GM19099 (cell line): ENCODE results near the gene TBKBP1.

Experiments used
- POLR2A ChIP-seq: IDR thresholded peaks from 3 replicates; pipeline ENCODE4 v1.6.1; 2011; ENCODE audit warnings: low read depth; ENCODE audit not compliant: insufficient read length; ENCODE audit errors: extremely low read depth

TBKBP1 gene

DNA sequence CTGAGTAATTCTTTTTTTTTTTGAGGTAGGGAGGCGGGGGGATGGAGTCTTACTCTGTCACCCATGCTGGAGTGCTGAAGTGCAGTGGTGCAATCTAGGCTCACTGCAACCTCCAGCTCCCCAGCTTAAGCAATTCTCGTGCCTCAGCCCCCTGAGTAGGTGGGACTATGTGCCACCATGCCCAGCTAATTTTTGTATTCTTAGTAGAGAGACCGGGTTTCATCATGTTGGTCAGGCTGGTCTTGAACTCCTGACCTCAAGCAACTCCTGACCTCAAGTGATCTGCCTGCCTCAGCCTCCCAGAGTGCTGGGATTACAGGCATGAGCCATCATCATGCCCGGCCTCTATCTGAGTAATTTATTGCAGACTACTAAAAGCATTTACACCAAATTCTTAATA is 24.9 kb upstream of the TBKBP1 start:
- no peak for TF ChIP-seq POLR2A

DNA sequence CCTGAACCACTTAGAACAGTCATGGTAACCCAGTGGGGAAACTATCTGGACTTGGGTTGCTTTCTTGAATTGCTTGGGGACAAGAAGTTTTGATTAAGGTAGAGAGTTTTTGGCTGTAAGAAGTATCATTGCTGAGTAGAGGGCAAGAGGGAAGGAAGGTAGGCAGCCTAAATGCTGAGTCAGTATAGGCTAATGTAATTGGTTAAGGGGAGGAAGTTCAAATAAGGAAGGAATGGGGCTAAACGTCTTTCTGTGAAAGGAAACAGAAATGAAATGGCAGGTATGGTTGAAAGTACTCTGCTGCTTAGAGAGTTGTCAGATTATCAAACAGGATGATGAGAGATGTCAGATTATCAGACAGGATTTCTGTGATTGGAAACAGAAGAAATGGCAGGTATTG is 23.9 kb upstream of the TBKBP1 start:
- no peak for TF ChIP-seq POLR2A

DNA sequence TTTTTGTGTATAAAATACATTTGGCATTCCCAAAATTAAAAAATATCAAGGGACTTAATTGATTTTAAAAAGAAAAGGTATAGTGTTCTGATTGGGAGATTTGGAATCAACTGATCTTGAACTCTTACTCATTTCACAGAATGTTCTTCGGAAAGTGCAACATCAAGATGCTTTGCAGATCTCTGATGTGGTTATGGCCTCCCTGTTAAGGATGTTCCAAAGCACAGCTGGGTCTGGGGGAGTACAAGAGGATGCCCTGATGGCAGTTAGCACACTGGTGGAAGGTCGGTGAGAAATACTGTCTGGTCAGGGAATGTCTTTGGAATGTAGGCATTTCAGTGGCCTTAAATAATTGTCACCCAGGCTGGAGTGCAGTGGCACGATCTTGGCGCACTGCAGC is 19.5 kb upstream of the TBKBP1 start:
- no peak for TF ChIP-seq POLR2A

DNA sequence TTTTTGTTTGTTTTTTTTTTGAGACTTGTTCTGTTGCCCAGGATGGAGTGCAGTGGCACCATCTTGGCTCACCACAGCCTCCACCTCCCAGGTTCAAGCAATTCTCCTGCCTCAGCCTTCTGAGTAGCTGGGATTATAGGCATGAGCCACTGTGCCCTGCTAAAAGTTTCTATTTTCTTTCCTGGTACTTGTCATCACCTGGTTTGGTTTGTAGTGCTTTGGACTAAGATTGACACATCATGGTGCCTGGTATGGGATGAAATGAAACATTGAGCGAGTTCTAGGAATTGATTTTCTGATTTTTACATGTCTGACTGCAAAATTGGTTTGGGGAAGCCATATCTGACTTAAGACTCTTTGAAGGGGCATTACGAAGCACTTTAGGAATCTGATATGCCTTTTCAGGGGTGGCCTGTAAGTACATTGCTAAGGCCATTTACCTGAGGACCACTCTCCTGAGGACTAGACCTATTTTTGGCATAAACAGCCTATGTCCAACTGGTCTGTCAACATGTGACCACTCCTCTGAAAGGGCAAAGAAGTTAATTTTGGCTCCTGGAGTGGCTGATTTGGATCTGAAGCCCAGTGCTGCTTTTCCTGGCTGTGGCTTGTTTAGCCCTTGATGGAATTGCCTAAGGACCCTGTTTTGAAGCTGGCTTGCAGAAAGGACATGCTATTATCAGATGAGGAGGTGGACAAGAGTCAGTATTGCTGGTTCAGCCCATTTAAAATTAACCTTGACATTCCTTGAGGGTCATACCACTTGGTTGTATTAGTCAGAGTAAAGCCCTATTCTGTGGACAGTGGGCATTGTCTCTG is 18.4 kb upstream of the TBKBP1 start:
- TF ChIP-seq POLR2A, result no peak

DNA sequence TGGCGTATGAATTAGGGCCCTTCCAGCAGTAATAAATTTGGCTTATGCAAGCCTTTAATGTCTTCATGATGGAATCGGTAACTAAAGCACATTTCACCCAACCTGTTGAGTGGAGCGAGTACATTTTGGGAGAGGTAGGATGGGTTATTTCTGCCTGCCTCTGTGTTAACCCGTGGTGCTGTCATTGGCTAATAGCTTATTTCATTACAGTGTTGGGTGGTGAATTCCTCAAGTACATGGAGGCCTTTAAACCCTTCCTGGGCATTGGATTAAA is 17.8 kb upstream of the TBKBP1 start:
- no peak for TF ChIP-seq POLR2A

- no peak for TF ChIP-seq POLR2A
Measured at GRCh38 chr17:47676510-47677165, 17.3 kb upstream of the TBKBP1 start.

DNA sequence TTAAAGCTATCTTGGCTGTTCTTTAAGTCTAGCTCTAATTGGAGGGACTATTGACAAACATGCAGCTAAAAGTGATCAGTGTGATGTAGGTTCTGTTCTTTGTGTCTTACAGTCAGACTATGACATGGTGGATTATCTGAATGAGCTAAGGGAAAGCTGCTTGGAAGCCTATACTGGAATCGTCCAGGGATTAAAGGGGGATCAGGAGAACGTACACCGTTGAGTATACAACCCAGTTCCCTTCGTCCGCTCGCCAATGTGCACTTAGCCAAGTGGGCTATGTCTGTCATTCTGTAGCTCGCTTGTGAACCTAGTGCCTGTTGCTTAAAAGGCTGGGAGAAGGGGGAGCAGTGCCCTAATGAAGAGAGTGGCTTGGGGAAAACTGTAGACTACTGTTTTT is 15.8 kb upstream of the TBKBP1 start:
- TF ChIP-seq POLR2A, result no peak

- no peak for TF ChIP-seq POLR2A
Measured at GRCh38 chr17:47682138-47682537, 11.8 kb upstream of the TBKBP1 start.

GRCh38 chr17:47684025-47684424 is 9.9 kb upstream of the TBKBP1 start:
- TF ChIP-seq POLR2A, result no peak

- no peak for TF ChIP-seq POLR2A
Measured at GRCh38 chr17:47684535-47685193, 9.3 kb upstream of the TBKBP1 start.

- no peak for TF ChIP-seq POLR2A
Measured at GRCh38 chr17:47685556-47686275, 8.2 kb upstream of the TBKBP1 start.

GRCh38 chr17:47686276-47686635 is 7.7 kb upstream of the TBKBP1 start:
- TF ChIP-seq POLR2A, result no peak

DNA sequence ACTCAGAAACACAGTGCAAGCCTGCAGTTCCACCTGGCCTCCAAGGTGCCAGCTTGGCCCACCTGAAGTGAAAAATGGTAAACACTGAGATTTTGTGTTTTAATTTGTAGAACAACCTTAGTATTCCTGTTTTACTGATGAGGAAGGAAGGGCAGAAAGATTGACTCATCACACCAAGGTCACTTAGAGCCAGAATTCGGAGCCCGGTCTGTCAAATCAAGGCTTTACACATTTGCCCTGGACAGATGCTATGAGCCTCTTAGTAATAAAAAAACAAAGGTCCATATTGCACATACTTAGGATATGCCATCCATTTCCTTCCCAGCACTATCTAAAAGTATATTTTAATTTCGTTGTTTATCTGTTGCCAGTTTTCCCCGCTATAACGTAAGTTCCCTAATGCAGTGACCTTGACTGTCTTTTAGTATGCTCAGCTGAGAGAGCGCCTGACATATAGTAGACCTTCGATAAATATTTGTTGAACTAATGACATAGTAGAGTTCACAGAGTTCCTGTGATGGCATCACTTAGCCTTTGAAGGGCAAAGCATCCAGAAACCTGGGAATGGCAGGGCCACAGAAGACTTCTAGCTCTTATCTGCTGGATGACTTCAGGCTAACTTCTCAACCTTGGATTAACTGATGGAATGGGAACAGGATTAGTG is 7.2 kb upstream of the TBKBP1 start:
- TF ChIP-seq POLR2A, result no peak

GRCh38 chr17:47687328-47687690 is 6.7 kb upstream of the TBKBP1 start:
- TF ChIP-seq POLR2A, result no peak

DNA sequence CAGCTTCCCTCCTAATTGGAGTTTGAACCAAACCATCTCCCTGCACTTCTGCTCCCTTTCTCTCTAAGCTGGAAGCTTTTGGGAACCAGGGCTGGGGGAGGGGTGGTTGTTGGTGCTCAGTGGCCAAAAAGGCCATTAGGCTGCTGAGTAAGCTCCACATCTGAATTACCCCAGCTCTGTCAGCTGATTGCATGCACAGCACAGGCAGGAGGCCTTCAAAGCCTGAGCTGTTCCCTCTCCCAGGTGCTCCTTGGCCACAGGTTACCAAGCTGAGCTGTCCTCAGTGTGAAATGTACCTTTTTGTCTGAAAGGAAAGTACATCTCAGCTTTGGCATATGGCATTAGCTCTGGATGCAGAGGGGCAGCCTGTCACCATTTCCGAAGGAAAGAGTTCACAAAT is 6.2 kb upstream of the TBKBP1 start:
- TF ChIP-seq POLR2A, result no peak

DNA sequence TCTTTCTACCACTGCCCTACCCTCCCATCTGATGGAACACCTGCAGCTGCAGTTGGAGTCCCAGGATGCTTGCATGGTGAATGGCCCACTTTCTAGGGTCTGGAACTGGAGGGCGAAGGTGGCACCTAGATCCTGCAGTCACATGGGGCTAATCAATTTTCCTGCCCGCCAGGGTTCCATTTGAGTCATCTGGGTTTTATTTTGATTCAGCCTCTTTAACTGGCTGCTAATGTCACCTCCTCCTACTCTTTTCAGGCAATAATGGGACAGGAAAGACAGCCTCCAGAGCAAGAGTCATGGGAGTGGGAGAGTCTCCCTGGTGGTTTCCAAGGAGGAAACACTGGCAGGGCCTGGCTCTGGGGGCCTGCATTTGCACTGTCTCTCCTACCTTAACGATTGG is 3.8 kb upstream of the TBKBP1 start:
- no peak for TF ChIP-seq POLR2A
